GM12873 (cell line): ENCODE results near the gene KLRG1.

Experiments
- TF ChIP-seq, protein P1 (sequence below): IDR thresholded peaks from 2 replicates; pipeline ENCODE4 v1.5.1; 2012; ENCODE audit warnings: low read depth, mild to moderate bottlenecking, moderate library complexity, low read length, control low read depth; ENCODE audit not compliant: insufficient read depth; ENCODE audit errors: missing control alignments

Gene KLRG1

DNA sequence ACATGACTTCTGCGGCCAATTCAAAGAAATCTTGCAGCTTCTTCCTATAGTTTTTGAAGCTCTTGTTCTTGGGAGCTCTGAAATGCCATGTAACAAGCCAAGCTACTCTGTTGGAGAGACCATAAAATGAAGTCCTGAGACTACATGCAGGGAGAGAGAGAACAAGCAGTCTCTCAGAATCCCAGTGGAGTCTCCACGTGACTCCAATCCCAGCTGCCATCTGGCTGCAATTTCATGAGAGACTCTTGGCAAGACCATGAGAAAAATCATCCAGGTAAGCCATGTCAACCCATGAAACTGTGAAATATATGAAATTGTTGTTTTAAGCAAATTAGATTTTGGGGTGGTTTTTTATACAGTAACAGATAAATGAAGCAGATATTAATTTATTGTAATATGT lies 54.4 kb downstream of the KLRG1 start:
- TF ChIP-seq, protein P1, sequence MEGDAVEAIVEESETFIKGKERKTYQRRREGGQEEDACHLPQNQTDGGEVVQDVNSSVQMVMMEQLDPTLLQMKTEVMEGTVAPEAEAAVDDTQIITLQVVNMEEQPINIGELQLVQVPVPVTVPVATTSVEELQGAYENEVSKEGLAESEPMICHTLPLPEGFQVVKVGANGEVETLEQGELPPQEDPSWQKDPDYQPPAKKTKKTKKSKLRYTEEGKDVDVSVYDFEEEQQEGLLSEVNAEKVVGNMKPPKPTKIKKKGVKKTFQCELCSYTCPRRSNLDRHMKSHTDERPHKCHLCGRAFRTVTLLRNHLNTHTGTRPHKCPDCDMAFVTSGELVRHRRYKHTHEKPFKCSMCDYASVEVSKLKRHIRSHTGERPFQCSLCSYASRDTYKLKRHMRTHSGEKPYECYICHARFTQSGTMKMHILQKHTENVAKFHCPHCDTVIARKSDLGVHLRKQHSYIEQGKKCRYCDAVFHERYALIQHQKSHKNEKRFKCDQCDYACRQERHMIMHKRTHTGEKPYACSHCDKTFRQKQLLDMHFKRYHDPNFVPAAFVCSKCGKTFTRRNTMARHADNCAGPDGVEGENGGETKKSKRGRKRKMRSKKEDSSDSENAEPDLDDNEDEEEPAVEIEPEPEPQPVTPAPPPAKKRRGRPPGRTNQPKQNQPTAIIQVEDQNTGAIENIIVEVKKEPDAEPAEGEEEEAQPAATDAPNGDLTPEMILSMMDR: no peak

DNA sequence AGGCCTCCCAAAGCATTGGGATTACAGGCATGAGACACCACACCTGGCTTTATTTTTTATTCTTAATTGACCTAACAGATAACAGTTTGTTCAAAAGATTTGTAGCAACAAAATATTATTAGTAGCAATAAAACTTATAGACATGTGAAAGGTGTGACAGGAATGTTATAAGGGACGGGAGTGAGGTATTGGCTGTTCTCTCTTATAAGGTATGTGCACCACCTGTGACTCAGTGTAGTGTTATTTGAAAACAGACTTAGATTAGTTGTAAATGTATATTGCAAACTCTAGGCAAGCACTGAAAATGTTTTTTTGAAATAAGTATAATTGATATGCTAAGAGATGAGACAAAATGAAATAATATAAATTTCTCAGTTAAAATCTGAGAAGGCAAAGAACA lies 57.8 kb downstream of the KLRG1 start:
- TF ChIP-seq, protein P1: no peak

DNA sequence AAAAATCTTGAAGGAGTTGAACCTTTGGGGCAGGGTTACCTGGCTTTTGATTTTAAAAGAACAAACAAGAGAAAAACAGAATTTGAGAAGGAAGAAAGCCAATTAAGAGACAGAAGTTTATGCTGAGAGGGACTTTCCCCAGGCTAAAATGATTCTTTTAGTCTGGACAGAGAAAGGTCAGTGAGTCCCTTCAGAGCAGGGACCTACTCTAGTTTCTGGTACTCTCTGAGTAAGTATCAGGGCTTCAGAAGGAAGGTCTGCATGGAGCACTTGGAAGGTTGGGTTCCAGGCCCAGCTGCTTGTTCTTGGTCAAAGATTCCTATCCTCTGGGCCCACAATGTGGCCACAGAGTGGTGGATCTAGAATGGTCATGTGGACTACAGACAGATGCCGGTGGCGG lies 59.6 kb downstream of the KLRG1 start:
- TF ChIP-seq, protein P1: no peak

DNA sequence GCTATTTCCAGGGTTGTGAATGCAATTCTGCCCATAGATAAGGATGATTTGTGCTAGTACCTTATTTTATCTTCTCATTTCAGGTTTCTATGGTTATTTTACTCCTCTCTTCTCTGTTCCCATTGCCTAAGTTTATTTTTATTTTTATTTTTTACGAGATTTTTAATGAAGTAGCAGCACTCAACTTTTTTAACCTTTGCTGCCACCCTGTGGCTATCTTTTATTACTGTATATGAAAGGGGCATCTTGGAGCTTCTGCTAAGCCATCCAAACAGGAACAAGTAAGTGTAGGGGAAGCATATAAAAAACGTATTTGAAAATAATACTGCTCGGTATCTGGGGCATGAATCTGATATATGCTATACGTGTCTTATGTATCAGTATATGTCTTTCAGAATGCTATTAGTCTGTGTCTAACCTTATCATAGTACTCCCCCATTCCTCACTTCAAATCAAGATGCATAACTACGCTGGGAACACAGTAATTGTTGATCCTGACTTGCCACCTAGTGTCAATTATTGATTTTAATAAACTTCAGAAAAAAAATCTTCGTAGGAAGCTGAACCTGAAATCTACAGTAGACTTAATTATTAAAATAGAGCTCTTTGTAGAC lies 60.3 kb downstream of the KLRG1 start:
- TF ChIP-seq, protein P1: peak; percentile 46

DNA sequence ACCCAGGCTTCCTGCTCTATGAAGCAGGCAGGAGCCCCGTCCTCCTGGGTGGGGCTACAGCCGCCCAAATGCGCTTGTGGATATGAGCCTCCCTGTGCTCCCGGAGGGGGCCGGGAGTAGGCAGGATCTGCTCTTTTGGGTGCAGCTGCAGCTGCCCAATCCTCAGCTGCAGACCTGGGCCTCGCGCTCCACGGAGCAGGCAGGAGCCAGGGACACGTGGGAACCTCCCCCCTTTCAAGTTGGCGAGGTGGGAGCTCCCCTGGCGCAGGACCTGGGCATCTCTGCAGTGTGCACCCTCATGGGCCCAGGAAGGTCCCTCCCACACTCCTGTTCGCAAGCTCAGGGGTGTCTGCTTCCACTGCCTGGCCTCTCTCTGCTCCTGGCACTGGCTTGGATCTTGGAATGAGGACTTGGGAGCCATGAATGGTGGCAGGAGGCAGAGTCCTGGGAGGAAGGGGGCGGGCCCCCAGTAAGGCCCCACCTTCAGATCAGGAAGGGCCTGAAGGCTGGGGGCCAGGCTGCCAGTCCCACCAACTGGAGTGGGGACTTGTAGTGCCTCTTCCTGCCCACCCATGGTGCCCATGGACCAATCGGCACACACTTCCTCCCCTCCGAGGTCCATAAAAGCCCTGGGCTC lies 61.3 kb downstream of the KLRG1 start:
- TF ChIP-seq, protein P1: no peak

DNA sequence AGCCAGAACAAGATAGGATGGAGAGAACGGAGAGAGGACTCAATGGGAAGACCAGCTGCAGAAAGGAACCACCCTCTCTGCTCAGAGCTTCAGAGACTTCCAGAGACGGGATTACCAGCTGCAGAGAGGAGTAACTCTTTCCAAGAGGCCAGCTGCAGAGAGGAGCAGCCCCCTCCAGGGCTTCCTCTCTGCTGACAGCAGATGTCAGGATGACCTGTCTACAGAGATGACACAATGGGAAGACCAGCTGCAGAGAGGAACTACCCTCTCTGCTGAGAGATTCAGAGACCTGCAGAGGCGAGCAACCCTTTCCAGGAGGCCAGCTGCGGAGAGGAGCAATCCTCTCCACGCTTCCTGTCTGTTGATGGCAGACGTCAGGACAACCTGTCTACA lies 61.8 kb downstream of the KLRG1 start:
- TF ChIP-seq, protein P1: no peak

DNA sequence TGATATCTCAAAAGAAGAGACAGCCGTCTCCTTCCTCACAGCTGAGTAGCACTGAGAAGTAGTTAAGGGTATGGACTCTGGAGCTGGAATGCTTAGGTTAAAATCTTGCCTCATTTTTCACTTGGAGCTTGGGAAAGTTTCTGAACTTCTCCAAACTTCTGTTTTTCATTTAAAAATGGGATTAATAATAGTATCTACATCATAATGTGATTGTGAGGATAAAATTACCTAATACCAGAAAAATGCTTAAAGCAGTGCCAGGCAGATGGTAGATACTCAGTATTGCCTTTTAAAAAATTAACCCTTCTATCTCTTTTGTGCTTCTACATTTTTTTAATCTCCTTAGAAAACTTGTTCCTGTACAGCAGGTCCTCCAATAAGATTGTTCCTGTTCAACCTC lies 63.3 kb downstream of the KLRG1 start:
- TF ChIP-seq, protein P1: no peak
